Activated CD4-positive, alpha-beta T cell treated with anti-CD3 and anti-CD28 coated beads, Interleukin-2, amount 50 U/mL, for 16 hours (primary cell): ENCODE data around the gene RAD52.
A peak's percentile ranks its signal among the peaks of the same experiment; 100 is the strongest.

Source experiments
- DNase-seq: peaks from one replicate; pipeline ENCODE4 v3.0.0-alpha.2; 2020

The RAD52 gene

GRCh38 chr12:949453-950191 lies at the start of gene RAD52:
Gene RAD52, minus strand, starts transcription at chr12:949694. Its CDS starts 16,636 bp downstream, at chr12:933058.
- DNase-seq, result peak; percentile 98

DNA sequence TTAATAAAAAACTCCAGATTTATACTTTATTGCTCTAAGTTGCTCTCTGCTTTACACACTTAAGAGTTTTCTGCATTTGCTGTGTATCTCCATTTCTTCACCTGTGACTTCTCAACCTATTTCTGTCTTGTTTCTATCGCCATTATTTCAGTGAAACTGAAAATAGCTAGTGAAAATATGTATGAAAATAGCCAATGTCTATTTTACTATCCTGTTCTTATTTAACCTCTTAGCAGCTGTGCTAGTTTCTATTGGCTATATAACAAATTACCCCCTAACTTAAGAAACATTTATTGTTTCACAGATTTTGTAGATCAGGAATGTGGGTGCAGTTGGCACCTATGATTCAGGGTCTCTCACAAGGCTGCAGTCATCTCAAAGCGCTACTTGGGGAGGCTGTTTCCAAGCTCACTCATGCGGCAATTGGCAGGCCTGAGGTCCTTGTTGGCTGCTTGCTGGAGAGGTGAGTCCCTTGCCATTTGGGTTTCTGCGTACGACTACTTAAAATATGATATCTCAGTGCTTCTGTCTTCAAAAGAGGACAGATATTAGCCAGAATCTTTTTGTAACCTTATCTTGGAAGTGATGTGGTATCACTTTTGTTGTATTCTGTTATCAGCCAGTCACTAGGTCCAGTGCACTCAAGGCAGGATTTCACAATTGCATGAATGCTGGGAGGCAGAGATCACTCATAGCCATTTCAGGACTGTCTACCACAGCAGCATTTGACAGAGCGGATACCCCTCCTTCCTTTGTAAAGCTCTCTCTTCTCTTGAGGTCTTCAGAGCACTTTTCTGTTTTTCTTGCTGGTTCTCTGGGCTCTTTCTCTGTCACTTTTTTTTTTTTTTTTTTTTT lies 48.8 kb upstream of the RAD52 start:
- DNase-seq, result no peak

DNA sequence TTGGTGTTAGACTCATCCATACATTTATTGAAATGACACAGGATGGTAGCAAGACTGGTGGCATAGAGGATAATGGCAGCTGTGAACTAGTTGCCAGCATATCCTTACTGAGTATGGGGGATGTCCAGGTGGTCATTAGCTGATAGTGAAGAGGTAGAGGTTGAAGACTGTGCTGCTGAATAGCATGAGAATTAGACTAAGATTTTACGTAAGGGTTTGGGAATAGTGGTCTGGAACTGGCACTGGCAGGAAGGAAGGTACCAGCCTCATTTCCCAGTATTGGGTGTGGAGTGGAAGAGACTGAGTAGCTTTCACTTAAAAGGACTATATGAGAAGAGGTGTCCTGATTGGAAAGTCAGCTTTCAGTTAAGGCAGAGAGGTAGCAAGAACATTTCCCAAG lies 48.0 kb upstream of the RAD52 start:
- no peak for DNase-seq

GRCh38 chr12:996881-997280 lies 47.4 kb upstream of the RAD52 start:
- DNase-seq, result no peak

DNA sequence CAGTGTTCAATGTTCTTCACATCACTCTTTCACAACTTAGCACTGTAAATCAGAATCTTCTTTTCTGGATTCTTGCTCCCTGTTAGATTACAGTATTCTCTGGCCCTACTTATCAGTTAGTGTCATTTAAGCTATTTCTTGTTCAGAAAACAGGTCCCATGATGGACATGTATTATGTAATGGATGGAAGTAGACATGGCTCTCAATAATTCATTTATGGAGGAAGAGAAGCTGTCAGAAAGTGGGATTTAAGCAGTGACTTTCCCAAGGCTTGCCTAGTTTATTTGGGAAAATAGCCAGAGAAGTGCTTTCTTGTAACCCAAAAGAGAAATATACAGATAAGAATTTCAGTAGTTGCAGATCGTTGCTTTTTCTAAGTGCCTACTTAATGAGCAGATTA lies 43.2 kb upstream of the RAD52 start:
- DNase-seq, result no peak

GRCh38 chr12:991350-992333 lies 42.1 kb upstream of the RAD52 start:
- peak; percentile 32 for DNase-seq

DNA sequence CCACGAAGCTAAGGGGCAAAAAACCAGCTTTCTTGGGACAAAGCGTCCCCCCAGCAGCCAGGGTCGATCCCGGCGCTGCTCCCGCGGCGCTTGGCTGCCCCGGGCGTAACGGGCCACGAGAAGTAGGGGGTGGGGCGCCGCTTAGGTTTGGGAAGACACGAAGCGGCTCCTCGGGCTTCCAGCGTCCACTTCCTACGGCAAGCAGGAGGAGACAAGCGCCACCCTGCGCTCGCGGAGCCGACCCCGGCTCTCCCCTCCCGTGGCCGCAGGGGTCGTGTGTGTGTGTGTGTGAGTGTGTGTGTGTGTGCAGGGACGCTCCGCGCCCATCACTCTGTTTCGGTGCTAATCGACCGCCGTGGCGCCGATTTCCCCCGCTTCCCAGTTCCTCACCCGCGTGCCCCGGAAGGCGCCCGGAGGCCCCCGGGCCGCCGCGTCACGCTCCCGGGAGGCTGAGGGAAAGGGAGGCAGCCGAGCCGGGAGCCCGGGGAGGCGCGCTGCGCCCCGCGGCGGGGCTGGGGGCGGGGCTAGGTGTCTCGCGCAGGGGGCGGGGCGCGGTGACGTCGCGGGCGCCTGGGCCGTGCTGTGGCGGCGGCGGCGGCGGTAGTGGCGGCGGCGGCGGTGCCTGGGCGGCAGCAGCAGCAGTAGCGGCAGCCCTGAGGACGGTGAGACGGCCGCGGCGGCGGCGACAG lies 41.3 kb upstream of the RAD52 start, which contains the start of gene ERC1:
ERC1 (plus strand) TSS at position 563 of the 689 bp plus-strand sequence. CDS start 36,681 bp downstream, outside the sequence.
- peak; percentile 84 for DNase-seq

- peak; percentile 50 for DNase-seq
These were observed 40.5 kb upstream of the RAD52 start for GRCh38 chr12:989751-990660.

- no peak for DNase-seq
These were observed 39.6 kb upstream of the RAD52 start for GRCh38 chr12:989051-989450.

DNA sequence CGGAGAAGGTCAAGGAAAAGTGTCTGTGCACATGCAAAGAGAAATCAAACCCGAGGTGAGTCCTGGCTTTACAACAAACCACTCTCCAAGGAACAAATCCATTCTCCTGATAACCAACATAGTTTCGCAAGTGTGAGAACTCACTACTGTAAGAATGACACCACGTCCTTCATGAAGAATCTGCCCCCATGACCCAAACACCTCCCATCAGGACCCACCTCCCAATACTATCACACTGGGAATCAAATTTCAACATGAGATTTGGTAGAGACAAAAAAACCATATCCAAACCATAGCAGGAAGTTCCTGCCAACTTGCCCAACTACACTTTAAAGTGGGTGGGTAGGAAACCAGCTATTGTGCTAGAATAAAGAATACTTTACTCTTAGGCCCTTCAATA lies 39.2 kb upstream of the RAD52 start:
- DNase-seq, result no peak

- DNase-seq, result no peak
These were observed 32.5 kb upstream of the RAD52 start for GRCh38 chr12:981961-982360.

- DNase-seq, result peak; percentile 53
These were observed 31.8 kb upstream of the RAD52 start for GRCh38 chr12:981176-981828.

DNA sequence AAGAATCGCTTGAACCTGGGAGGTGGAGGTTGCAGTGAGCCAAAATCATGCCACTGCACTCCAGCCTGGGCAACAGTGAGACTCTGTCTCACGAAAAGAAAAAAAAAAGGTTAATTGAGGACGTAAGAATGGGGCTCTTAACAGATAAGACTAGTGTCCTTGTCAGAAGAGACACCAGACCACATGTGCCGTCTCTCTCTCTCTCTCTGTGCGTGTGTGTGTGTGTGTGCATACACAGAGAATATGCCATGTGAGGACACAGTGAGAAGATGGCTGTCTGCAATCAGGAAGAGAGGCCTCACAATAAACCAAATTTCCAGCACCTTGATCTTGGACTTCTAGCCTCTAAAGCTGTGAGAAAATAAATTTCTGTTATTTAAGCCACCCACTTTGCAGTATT lies 29.9 kb upstream of the RAD52 start:
- no peak for DNase-seq

DNA sequence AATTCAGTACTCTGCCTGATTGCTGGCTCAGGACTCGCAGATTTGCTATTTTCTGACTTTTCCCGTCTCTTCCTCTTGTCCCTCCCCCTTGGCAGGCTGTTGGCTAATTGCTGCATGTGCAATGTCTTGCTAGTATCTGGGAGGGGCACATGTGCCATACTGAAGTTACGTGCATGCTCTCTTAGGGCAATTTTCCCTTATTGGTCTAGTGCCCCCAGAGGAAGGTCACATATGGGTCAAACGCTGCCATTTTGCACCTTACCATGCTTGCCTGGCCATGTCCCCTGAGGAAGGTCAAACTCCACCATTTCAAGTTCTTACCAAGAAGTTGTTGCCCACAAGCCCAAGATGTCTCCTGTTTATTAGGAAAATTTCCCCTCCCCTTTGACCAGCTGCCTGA lies 27.7 kb upstream of the RAD52 start:
- no peak for DNase-seq

DNA sequence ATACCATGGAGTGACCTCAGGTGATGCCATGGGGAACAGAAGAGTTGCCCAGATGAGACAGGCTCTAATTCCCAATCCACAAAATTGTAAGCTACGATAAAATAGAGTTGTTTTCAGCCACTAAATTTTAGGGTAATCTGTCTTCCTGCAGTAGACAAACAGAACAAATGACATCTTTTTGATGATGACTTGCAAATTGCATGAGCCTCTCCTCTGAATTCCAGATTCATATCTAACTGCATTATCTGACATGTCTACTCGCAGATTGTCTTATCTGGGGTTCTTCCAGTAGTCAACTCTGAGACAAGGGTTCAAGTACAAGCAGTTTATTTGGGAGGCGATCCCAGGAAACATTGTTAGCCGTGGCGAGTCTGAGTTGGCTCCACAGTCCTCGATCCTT lies 27.1 kb upstream of the RAD52 start:
- DNase-seq, result no peak

GRCh38 chr12:974271-974862 lies 24.9 kb upstream of the RAD52 start:
- DNase-seq, result no peak

- no peak for DNase-seq
These were observed 22.5 kb upstream of the RAD52 start for GRCh38 chr12:971991-972390.

GRCh38 chr12:969821-970220 lies 20.3 kb upstream of the RAD52 start:
- no peak for DNase-seq

GRCh38 chr12:968545-968944 lies 19.1 kb upstream of the RAD52 start:
- DNase-seq, result no peak

GRCh38 chr12:967641-968040 lies 18.1 kb upstream of the RAD52 start:
- no peak for DNase-seq
